Aorta (tissue), 5 donors: ENCODE measurements around the gene IL17RD. TPM values are rescaled to one million over a fixed set of nuclear protein-coding genes. Genes with fewer than 3 reads are reported as not detected.

Experiments
- ATAC-seq: fragments of 200-7000 bp; cut with Tn5 transposase; one replicate; pipeline ENCODE4 v1.9.1; 2022; ENCODE audit warnings: moderate library complexity; ENCODE audit not compliant: low FRiP score
- DNase-seq, 2 donors: peaks; one replicate each; pipeline ENCODE4 v3.0.0-alpha.2; 2020
- H3K27ac ChIP-seq, 2 donors: one replicate each; pipeline ENCODE4 v1.5.1; 2013; ENCODE audit warnings: low read length in 2 of 2, mild to moderate bottlenecking in 2 of 2, moderate library complexity in 2 of 2, control low read depth in 1 of 2, inconsistent platforms in 1 of 2, low read depth in 1 of 2
- H3K27me3 ChIP-seq, 2 donors: one replicate each; pipeline ENCODE4 v1.6.1; 2013; ENCODE audit warnings: control low read depth in 1 of 2, low read length in 1 of 2, mild to moderate bottlenecking in 1 of 2, moderate library complexity in 1 of 2; ENCODE audit not compliant: insufficient read depth in 2 of 2, control insufficient read depth in 1 of 2
- H3K36me3 ChIP-seq, 2 donors: one replicate each; pipeline ENCODE4 v1.6.1; 2013; ENCODE audit warnings: control low read depth in 1 of 2, low read length in 1 of 2, mild to moderate bottlenecking in 1 of 2; ENCODE audit not compliant: insufficient read depth in 2 of 2, control insufficient read depth in 1 of 2
- H3K4me1 ChIP-seq, 2 donors: one replicate each; pipeline ENCODE4 v1.6.1; 2013; ENCODE audit warnings: low read length in 2 of 2, control low read depth in 1 of 2, mild to moderate bottlenecking in 1 of 2, moderate library complexity in 1 of 2; ENCODE audit not compliant: insufficient read depth in 2 of 2, control insufficient read depth in 1 of 2
- H3K4me3 ChIP-seq, 2 donors: one replicate each; pipeline ENCODE4 v1.5.1; 2013; ENCODE audit warnings: low read length in 2 of 2, control low read depth in 1 of 2, mild to moderate bottlenecking in 1 of 2
- H3K9me3 ChIP-seq: one replicate; pipeline ENCODE4 v1.6.1; 2013; ENCODE audit warnings: mild to moderate bottlenecking, low read length; ENCODE audit not compliant: control insufficient read depth
- WGBS, 2 donors: extraction: QIAGEN DNeasy Blood & Tissue Kit; methylation state at CpG; one replicate each; pipeline ENCODE4 v1.1.7; 2013; 5-methylcytosine and 5-hydroxymethylcytosine counted together
- intact Hi-C, 2 donors: fragments of 100-400 bp; cut with DNase I; formaldehyde crosslinking; loops; one replicate each; pipeline versions ENCODE4 v1.14.2 to v1.15.0; 2022
- polyA plus RNA-seq, 2 donors: library from polyadenylated mRNA; stranded (reverse); fragments of 200-250 nt; gene quantifications; one replicate each; pipeline ENCODE4 v1.2.3, GENCODE V29; 2013
- total RNA-seq, 2 donors: library from RNA; stranded (reverse); fragmentation: NEBNext Ultra II Directional; extraction: Animal tissue kit (Norgen Biotek cat#: 25700); gene quantifications; one replicate each; pipeline ENCODE4 v1.2.1, GENCODE V29; 2021
- donor health status: healthy with polysubstance abuse.
- donor health status: Bipolar disorder and iron deficiency.
- donor health status: DM: no; HTN: no; CAD: no.
- donor health status: DM: no; HTN: no; CAD: no.
- donor health status: DM: yes; HTN: yes; CAD: no.

The IL17RD gene
- total and polyA plus RNA-seq, 4 donors, result 0.63 to 17.0 (median 2.5) TPM

DNA sequence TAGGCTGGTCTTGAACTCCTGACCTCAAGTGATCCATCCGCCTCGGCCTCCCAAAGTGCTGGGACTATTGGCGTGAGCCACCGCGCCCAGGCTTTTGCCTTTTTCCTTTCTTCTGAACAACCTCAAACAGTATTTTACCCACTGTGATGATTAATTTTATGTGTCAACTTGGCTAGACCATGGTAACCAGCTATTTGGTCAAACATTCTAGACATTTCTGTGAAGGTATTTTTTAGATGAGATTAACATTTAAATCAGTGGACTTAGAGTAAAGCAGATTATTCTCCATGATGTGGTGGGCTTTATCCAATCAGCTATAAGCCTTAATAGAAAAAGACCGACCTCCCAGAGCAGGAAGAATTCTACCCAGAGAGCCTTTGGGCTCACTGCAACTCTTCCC lies 98.7 kb downstream of the IL17RD start:
- Histone ChIP-seq H3K27me3 (no peaks in the 10 kb centered on the region), H3K9me3 (no peaks in the 10 kb centered on the region), H3K4me1 (no peaks in the 10 kb centered on the region), H3K36me3 (no peaks in the 10 kb centered on the region), H3K4me3 (no peak overlapping the region), H3K27ac (no peak overlapping the region)
- no peak for DNase-seq
- ATAC-seq, result no peak
- 95 to 97% methylated on average over 6 of the region's 6 CpGs for WGBS, 2 donors
- intact Hi-C loops, result no loop called here

DNA sequence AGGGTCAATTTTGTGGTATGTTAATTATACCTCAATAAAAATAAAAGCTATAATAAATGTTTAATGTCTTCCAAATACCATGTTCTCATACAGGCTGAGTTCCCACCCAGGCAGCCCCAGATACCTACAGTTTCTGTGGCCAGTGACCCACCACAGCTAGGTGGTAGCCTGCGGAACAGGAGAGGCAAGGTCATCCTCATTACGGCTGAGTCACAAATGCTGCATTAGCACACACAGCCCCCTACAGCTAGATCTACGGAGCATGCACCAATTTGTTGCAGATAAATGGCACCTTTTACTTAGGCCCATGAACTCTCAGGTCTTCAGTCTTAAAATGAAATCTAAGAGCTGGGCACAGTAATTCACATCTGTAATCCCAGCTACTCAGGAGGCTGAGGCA lies 99.6 kb downstream of the IL17RD start:
- no peaks in the 10 kb centered on the region for H3K4me1 ChIP-seq
- no peaks in the 10 kb centered on the region for H3K27me3 ChIP-seq
- 96% methylated on average over 3 of the region's 3 CpGs for WGBS, 2 donors
- intact Hi-C loops, result no loop called here
- ATAC-seq (no peak), DNase-seq (no peak)
- H3K4me3 ChIP-seq, result no peak overlapping the region
- no peaks in the 10 kb centered on the region for H3K36me3 ChIP-seq
- H3K27ac ChIP-seq, result no peak overlapping the region
- no peaks in the 10 kb centered on the region for H3K9me3 ChIP-seq

DNA sequence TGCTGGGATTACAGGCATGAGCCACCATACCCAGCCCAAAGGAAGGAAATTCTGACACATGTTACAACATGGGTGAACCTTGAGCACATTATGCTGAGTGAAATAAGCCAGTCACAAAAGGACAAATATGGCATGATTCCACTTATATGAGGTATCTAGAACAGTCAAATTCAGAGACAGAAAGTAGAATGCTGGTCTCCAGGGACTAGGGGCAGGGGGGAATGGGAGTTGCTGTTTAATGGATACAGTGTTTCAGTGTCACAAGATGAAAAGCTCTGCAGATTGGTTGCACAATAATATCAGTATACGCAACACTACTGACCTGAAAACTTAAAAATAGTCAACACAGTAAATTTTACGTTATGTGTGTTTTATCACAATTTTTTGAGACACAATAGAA lies 100.6 kb downstream of the IL17RD start:
- intact Hi-C loops, result loop anchor here in 1 of 2 donors (5.0 kb wide), 1 partner anchor 52 kb away; no protein-coding TSS in a partner anchor
- Histone ChIP-seq H3K27ac (no peak overlapping the region), H3K9me3 (no peaks in the 10 kb centered on the region), H3K36me3 (no peaks in the 10 kb centered on the region), H3K4me3 (no peak overlapping the region), H3K27me3 (no peaks in the 10 kb centered on the region), H3K4me1 (no peaks in the 10 kb centered on the region)
- ATAC-seq (no peak), DNase-seq (no peak)
- WGBS, 2 donors, result 94 to 96% methylated on average over 2 of the region's 2 CpGs

DNA sequence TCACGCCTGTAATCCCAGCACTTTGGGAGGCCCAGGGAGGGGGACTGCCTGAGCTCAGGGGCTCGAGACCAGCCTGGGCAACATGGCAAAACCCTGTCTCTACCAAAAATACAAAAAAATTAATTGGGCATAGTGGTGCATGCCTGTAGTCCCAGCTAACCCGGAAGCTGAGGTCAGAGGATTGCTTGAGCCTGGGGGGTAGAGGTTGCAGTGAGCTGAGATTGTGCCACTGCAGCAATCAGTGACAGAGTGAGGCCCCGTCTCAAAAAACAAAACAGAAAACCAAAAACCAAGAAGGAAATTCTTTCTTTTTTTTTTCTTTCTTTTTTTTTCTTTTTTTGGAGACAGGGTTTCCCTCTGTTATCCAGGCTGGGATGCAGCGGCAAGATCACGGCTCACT lies 101.2 kb downstream of the IL17RD start:
- Histone ChIP-seq H3K4me1 (no peaks in the 10 kb centered on the region), H3K4me3 (no peak overlapping the region), H3K27me3 (no peaks in the 10 kb centered on the region), H3K27ac (no peak overlapping the region), H3K9me3 (no peaks in the 10 kb centered on the region), H3K36me3 (no peaks in the 10 kb centered on the region)
- intact Hi-C loops, result loop anchor here in 1 of 2 donors (5.0 kb wide), 1 partner anchor 52 kb away; no protein-coding TSS in a partner anchor
- DNase-seq, result no peak
- no peak for ATAC-seq
- WGBS, 2 donors, result 86 to 90% methylated on average over 6 of the region's 6 CpGs

DNA sequence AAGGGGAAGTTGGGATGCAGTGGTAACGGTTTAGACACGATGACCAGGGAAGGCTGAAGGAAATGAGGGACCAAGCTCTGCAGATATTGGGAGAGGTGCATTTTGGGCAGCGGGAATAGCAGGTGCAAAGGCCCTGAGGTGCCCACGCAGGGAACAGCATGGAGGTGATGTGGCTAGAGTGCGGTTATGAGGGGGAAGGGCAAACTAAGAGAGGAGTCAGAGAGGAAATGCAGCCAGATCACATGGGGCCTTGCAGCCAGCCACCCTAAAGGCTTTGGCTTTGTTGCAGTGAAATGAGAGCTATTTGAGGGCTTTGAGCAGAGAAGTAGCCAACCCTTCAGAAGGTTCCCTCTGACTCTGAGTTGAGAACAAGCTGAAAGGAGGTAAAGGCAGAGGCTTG lies 102.1 kb downstream of the IL17RD start:
- intact Hi-C loops, result loop anchor here in 1 of 2 donors (5.0 kb wide), 1 partner anchor 51 kb away; no protein-coding TSS in a partner anchor
- Histone ChIP-seq H3K4me3 (no peak overlapping the region), H3K9me3 (no peaks in the 10 kb centered on the region), H3K4me1 (no peaks in the 10 kb centered on the region), H3K27ac (no peak overlapping the region), H3K27me3 (no peaks in the 10 kb centered on the region), H3K36me3 (no peaks in the 10 kb centered on the region)
- 95 to 96% methylated on average over 5 of the region's 5 CpGs for WGBS, 2 donors
- ATAC-seq (no peak), DNase-seq (no peak)

DNA sequence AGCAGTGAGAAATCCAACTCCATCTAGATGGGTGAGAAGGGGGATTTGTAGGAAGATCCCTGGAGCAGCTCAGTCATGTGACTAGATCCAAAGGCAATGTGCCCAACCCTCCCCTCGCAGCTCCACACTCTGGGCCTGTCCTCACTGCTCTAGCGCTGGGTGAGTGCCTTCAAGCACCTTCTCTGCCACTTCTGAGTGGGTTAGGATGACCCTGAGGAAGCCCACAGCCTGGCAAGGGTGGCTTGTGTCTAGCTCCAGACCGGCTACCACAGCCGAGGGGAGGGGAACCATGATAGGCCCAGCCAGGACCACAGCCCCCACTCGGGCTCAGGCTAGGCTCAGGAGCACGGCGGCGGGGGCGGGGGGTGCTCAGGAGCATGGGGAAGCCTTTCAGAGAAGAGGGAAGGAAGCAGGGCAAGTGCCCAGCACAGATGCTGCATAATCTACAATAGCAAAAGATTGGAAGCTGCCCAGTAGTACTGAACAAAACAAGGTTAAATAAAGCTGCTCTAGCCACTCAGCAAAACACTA lies 103.0 kb downstream of the IL17RD start:
- Histone ChIP-seq H3K36me3 (no peaks in the 10 kb centered on the region), H3K4me3 (no peak overlapping the region), H3K27me3 (no peaks in the 10 kb centered on the region), H3K27ac (no peak overlapping the region), H3K9me3 (no peaks in the 10 kb centered on the region), H3K4me1 (no peaks in the 10 kb centered on the region)
- DNase-seq (no peak), ATAC-seq (peak; percentile 60)
- 40 to 44% methylated on average over 9 of the region's 9 CpGs for WGBS, 2 donors
- intact Hi-C loops, result loop anchor here in 1 of 2 donors (5.0 kb wide), 1 partner anchor 50 kb away; no protein-coding TSS in a partner anchor

DNA sequence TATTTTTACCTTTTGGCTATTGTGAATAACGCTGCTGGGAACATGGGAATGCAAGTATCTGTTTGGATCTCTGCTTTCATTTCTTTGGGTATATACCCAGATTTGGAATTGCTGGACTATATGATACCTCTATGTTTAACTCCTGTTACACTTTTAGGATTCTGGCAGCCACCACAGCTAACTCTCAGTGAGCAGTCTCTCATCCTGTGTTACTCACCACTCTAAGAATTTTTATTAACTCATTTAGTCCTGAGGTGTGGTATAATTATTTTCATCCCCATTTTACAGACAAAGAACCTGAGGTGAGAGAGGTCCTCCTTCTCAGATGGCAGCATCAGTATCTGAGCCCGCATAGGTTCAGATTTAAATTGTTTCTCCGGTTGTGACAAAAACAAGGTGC lies 103.6 kb downstream of the IL17RD start:
- Histone ChIP-seq H3K36me3 (no peaks in the 10 kb centered on the region), H3K4me1 (no peaks in the 10 kb centered on the region), H3K4me3 (no peak overlapping the region), H3K27ac (no peak overlapping the region), H3K9me3 (no peaks in the 10 kb centered on the region), H3K27me3 (no peaks in the 10 kb centered on the region)
- DNase-seq (no peak), ATAC-seq (no peak)
- intact Hi-C loops, result loop anchor here in 1 of 2 donors (5.0 kb wide), 1 partner anchor 49 kb away; no protein-coding TSS in a partner anchor
- 96 to 97% methylated on average over 3 of the region's 3 CpGs for WGBS, 2 donors

DNA sequence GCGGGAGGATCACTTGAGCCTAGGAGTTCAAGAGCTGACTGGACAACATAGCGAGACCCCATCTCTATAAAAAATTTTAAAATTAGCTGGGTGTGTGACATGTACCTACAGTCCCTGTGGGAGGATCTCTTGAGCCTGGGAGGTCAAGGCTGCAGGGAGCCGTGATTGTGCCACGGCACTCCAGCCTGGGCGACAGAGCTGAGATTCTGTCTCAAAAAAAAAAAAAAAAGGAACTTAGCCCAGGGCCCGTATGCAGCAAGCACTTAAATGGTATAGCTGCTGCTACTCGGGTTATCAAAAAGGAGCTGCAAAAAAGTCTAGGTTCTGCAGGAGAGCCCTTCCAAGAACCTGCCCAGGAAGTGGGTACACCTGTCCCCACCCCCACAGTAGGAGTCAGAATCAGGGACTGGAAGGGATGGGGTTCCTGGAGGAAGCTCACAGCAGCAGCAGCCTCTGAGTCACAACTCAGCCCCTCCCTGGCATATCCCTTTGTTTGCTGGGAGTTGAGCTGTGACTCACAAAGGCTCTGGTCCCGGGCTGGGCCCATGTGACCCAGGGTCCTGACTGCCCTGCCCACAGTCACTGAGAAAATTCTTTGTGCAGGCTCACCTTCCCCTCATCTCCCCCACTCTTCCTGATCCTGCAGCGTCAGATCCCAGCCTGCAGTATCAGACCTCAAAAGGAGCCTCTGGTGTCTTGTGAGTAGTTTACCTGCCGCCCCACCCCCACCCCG lies 104.9 kb downstream of the IL17RD start, which contains the start of gene SPATA12:
TSS of gene SPATA12 (plus strand) at position 576 of the 733 bp plus-strand sequence. CDS start 13,031 bp downstream, outside the sequence.
- no peak within 1 kb of the TSS for H3K27ac ChIP-seq
- no peaks in the 10 kb centered on the region for H3K27me3 ChIP-seq
- no peak within 1 kb of the TSS for H3K4me3 ChIP-seq
- 68 to 71% methylated on average over 11 of the region's 11 CpGs for WGBS, 2 donors
- peak; percentile 91 for ATAC-seq
- H3K4me1 ChIP-seq, result no peaks in the 10 kb centered on the region
- intact Hi-C loops, result loop anchor here in 1 of 2 donors (5.0 kb wide), 1 partner anchor 48 kb away; no protein-coding TSS in a partner anchor
- peak; percentile 83 to 87 for DNase-seq
- H3K36me3 ChIP-seq, result no peaks in the 10 kb centered on the region
- no peaks in the 10 kb centered on the region for H3K9me3 ChIP-seq

DNA sequence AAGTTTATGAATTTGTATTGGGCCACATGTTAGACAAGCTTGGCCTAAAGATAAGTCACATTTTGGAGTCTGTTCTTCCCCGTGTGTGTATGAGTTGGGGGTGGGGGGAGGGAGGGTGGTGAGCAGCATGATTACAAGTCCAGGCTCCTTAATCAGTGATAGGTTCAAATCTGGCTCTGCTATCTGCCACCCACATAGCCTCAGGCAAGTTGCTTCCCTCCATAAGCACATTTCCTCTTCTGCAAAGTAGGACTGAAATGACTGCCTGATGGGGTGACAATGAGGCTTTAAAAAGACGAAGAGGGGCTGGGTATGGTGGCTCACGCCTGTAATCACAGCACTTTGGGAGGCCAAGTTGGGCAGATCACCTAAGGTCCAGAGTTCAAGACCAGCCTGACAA lies 105.7 kb downstream of the IL17RD start:
- Histone ChIP-seq H3K27ac (no peak overlapping the region), H3K9me3 (no peaks in the 10 kb centered on the region), H3K4me3 (no peak overlapping the region), H3K36me3 (no peaks in the 10 kb centered on the region), H3K27me3 (no peaks in the 10 kb centered on the region), H3K4me1 (no peaks in the 10 kb centered on the region)
- intact Hi-C loops, result no loop called here
- 76 to 82% methylated on average over 3 of the region's 3 CpGs for WGBS, 2 donors
- no peak for DNase-seq
- ATAC-seq, result no peak
